Measurements from ENCODE around the gene TMEM63C.

Gene TMEM63C

DNA sequence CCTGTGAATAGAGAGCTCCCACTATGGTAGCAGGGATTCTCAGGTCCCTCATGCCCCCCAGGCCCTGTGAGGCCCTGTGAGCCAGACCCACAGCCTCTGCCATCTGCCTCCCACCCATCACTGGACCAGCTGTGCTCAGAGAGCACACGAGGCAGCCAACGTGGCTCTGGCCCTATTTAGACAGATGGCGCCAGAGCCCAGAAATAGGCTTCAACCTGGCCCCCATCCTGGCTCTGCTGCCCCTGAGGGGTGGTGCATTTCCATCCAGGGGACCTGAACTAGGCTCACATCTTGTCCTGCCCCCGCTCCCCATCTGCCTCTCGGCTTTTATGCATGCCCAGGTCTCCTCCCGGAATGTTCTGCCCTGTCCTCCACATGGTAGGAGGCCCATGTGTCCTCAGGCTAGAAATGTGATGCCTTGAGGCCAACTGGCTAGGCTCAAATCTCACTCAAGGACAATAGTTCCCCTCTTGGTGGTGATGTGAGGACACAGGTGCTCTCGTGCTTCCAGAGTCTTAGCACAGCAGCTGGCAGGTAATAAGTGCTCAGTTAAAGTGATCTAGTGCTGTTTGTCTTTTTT is 18.9 kb downstream of the TMEM63C start:
- no peak for DNase-seq

DNA sequence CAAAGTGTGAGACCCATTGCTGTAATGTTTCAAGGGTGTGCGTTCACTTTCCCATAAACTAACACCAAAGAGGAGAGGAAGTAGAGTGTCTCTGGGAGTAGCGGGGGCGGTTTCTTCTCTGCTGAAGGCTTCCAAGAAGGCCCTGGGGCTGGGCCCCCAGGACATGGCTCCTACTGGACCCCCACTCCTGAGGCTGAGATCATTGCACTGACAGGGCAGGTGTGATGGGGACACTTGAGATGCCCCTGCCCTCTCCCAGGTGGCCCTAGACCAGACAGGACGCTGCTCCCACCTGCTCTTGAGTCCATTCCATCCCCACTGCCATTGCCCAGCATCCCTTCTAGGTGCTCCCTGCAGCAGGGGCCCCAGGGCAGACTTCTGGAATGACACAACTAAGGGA is 20.1 kb downstream of the TMEM63C start:
- DNase-seq, result no peak

DNA sequence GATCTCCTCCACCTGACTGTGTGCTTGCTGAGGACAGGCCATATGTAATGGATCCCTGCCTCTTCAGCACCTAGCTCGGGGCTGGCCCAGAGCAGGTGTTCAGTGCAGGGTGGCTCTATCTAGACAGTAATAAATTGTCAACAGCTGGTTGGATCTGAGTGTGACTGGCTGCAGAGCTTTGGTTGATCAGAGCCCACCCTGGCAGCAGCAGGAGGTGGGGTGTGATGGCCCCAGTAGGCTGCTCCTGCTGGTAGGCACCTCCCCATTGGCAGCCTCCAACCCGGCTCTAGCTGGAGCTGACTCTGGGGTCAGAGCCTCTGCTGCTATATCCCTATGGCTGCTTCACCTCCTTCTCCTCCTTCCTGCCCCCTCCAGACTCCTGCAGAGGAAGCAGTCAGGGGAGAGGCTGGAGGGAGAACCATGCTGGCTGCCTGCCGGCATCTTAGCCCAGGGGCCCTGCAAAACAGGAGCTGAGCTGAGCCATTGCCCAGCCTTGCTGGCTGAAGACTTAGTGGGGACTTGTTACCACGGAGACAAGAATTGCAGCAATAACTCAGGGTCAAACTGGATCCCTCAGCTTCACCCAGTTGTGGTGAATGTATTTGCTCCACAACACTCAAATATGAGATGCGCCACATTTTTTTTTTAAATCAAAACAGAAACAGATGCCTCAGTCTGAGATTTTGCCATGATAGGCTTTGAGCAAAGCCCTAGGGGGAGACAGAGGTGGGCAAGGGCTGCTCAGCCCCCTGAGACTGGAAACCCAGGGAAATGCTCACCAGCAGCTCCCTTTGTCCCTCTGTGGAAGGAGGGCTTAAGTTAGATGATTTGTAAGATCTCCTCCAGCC is 22.2 kb downstream of the TMEM63C start:
- no peak for DNase-seq

DNA sequence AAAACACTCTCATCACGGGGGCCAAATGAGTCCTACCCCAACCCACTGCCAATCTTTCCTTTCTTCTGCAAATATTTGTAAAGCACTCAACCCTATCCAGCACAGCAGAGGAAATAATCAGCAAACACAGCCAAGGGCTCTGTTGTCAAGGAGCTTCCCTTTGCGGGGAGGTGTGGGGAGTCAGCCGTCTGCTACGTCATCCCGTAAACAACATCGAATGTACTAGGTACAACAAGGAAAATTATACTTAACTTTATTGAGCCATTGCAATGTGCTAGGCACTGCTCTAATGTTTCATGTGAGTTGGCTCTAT is 22.8 kb downstream of the TMEM63C start:
- no peak for DNase-seq

DNA sequence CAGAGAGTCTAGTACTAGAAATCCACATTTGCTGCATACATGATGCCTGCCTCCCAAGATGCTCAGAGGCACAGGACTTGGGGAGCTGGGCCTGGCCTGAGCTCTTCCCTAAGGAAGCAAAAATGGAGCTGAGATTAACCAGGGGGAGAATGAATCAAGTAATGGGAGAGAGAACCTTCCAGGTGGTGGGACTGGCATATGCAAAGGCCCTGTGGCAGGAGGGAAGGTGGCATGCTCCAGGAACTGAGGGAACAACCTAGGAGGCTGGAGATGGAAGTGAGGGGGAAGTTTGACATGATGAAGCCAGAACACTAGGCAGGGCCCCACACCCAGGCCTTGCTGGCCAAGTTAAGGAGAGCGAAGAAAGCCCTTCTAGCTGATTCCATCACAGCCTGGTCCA is 23.3 kb downstream of the TMEM63C start:
- DNase-seq, result no peak

DNA sequence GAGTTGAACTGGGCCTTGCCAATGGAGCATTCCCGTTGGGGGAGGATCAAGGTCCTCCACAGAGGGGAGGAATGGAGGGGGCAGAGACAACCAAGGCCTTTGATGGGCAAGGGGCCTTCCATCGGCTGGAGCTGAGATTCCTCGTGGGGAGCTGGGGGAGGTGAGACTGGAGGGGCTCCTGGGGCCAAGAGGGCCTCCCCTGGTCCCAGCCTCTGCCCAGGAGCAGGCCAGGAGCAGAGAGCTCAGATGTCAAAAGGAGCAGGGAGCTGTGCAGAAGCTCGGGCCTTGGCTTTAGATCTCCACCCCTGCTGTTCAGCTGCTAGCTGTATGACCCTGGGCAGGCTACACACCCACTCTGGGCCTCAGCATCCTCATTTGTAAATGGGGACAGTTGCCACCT is 24.0 kb downstream of the TMEM63C start:
- no peak for DNase-seq

DNA sequence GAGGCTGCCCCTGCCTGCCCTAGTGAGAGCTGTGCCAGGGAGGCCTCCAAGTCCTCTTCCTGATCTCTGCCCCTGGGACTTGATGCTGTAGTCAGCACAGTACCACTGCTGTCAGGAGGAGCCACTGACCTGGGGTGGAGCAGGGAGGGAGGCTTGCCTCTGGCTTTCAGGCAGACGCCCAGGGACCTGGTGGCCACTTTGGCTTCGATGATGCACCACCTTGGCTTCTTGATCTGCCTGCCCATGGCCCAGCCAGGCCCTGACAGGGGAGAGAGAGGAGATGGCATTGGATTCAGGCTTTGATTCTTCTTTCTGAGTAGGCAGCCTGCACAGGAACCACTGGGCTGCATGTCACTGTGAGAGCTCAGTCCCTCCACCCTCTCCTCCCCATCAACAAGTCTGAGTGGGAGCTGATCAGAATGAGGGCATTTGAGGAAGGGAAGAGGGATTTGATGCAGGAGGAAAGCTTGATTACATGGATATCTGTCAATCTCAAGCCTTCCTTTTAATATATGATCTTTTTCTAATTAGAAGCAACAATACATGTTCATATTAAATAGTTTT is 24.7 kb downstream of the TMEM63C start:
- no peak for DNase-seq

- no peak for DNase-seq
Measured at GRCh38 chr14:77206877-77207389, 25.3 kb downstream of the TMEM63C start.

DNA sequence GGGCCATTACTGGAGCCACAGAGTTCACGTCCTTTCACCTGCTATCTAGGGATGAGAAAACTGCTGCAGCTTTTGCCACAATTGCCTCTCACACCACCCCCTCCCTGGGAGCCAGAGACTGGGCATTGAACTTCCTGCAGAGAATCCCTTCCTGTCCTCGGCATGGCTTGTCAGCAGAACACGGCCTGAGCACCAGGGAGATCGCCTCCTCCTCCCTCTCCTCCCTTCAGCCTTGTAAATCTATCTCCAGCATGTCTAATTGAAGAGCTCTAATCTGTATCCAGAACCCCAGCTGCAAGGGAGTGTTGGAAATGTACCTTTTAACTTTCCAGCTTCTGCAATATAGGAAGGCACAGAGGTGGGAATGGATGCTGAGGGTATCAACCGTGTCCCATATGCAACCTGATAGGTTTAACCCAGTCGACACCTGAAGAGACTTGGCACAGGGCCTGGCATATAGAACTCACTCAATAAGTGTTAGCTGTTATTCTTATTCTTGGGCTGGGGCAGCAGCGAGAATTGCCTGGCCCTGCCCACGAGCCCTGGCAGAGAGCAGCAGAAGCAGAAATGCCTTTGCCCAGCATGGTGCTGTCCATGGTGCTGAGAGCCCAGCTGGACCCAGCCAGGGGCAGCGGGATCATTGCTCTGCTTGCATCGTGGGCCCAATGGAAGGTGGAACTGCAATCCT is 26.8 kb downstream of the TMEM63C start:
- no peak for DNase-seq

- DNase-seq, result no peak
Measured at GRCh38 chr14:77208979-77209318, 27.4 kb downstream of the TMEM63C start.

- DNase-seq, result no peak
Measured at GRCh38 chr14:77212097-77212870, 30.7 kb downstream of the TMEM63C start.

DNA sequence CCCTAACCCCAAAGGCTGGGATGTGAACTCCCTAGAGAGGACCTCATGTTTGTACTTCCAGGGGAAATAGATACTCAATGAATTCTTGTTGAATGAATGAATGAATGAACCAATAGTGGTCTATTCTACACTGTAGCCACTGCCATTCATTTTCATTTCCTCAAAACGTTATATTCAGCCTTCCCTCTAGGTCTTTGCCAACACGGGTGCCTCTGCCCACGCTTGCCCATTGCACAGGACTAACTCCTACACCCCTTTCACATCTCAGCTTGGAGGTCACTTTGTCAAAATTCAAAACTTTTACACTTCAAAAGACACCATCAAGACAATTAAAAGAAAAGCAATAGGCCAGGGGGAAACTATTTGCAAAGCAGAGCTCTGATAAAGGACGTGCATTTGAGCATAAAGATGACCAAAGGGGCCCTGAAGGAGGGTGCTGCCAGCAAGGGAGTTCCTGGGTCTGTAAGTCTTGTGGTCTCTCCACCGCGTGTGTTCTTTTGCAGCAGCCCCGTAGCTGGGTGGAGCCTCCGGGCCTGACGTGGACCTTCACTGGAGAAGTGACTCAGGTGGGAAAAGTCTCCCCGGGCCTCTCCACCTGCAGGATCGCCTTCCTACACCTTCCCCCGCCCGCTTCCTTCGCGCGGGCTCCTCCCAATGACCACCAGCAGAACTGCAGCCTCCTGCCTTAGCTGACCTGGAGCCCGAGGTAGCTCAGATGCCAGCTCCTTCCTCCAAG is 31.5 kb downstream of the TMEM63C start:
- DNase-seq, result no peak

DNA sequence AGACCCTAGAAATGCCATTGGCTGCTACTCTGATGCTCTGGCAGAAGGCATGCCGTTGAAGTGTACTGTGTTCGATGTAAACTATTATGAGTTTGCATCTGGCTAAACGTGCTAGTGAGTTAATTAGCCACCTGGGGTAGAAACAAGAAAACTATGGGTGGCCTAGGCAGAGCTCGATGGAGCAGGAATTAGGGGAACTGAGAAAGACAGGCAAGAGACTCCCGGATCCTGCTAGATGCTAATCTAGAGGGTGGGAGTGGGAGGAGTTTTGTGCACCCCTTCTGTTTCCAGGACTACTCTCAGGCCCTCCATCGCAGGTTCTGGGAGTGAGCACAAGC is 32.0 kb downstream of the TMEM63C start:
- no peak for DNase-seq

DNA sequence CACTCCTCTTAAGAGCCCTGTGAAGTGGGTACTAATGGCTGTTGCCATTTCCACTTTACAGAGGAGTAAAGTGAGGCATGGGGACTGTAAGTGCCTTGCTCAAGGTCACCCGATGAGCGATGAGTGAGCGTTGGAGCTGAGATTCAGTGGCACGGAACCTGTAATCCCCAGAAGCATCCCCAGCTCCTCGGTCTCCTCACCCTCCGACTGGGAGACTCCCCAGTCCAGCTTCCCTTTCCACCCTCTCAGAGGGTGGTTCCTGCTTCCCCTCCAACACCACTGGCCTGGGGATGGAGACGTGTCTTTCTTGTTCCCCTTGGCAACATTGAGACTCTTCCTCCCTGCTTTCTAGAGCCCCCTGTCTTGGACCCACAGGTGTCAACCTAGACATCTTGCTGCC is 32.6 kb downstream of the TMEM63C start:
- DNase-seq, result no peak

DNA sequence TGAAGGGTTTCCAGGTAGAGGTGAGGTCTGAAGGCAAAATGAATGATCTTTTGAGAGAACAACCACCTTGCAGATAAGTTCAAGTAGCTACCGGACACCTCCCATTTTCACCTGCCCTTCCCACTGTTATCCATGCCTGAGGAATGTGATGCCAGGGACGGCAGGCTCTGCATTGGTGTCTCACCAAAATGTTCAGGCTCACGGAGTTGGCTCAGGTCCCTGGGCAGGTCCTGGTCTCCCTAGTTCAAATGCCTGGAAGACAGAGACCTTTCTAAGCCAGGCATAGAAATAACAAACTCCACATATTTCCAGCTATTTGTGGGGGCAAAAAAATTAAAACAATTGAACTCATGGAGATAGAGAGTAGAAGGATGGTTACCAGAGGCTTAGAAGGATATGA is 36.0 kb downstream of the TMEM63C start:
- no peak for DNase-seq

GRCh38 chr14:77219591-77219990 is 38.0 kb downstream of the TMEM63C start:
- DNase-seq, result no peak

GRCh38 chr14:77220246-77221017 is 38.8 kb downstream of the TMEM63C start:
- no peak for DNase-seq

DNA sequence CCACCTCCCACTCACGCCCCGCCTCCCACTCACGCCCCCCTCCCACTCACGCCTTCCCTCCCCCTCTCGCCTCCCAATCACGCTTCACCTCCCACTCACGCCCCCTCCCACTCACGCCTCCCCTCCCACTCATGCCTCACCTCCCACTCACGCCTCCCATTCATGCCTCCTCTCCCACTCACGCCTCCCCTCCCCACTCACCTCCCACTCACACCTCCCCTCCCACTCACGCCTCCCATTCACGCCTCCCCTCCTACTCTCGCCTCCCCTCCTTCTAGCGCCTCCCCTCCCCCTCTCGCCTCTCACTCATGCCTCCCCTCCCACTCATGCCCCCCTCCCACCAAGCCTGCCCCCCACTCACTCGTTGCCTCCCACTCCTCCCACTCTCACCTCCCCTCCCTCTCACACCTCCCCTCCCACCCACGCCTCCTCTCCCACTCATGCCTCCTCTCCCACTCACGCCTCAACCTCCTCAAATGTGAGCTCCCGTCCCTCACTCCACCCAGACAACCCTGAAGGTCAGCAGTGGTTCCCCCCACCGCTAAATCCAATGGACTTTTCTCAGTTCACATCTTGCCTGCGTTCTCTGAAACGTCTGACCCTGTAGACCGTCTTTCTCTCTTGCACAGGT is 39.8 kb downstream of the TMEM63C start:
- no peak for DNase-seq

- DNase-seq, result no peak
Measured at GRCh38 chr14:77222546-77223225, 41.1 kb downstream of the TMEM63C start.

GRCh38 chr14:77224212-77224611 is 42.6 kb downstream of the TMEM63C start:
- DNase-seq, result no peak

DNA sequence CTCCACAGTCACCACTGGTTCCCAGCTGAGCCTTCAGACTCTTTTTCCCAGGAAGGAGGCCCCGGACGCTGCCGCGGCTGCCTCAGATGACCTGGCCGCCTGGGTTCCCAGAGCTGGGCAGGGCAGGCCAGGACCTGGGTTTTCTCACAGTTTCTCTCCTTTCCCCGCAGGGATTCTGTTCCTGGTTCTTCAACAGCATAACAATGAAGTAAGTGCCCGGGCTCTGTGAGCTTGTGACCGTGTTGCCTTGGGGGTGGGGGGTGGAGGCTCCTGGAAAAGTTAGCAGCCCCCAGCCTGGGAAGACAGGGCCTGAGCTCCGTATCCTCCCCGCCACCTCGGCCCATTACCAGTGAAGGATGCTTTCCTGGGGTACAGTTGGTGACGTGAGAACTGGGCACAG is 43.7 kb downstream of the TMEM63C start:
- DNase-seq, result no peak
